Breast epithelium (tissue), 4 donors: ENCODE data around the gene DDAH2. TPM values are rescaled to one million over a fixed set of nuclear protein-coding genes. Genes with fewer than 3 reads are reported as not detected.

ENCODE experiments used
- DNase-seq, 2 donors: peaks; one replicate each; pipeline ENCODE4 v3.0.0-alpha.2; 2019; ENCODE audit warnings: low spot score in 2 of 2
- H3K27ac ChIP-seq, 2 donors: fragments of 200-600 bp; sonication (generic) in 1 of 2; one replicate each; pipeline ENCODE4 v1.5.1; 2016 to 2019; ENCODE audit warnings: mild to moderate bottlenecking in 1 of 2
- H3K27me3 ChIP-seq, 2 donors: fragments of 200-600 bp; sonication (generic) in 1 of 2; one replicate each; pipeline versions ENCODE4 v1.5.1 to v1.6.0; 2017 to 2019; ENCODE audit warnings: control low read depth in 1 of 2, mild to moderate bottlenecking in 1 of 2
- H3K36me3 ChIP-seq: fragments of 200-600 bp; one replicate; pipeline ENCODE4 v1.5.1; 2019
- H3K4me1 ChIP-seq, 2 donors: fragments of 200-600 bp; sonication (generic); one replicate each; pipeline ENCODE4 v1.5.1; 2016 to 2019; ENCODE audit warnings: control low read depth in 1 of 2
- H3K4me3 ChIP-seq, 3 donors: fragments of 200-600 bp; sonication (generic); 1 replicate in 2 of 3; 2 replicates in 1 of 3; pipeline ENCODE4 v1.5.1; 2016 to 2019; ENCODE audit warnings: mild to moderate bottlenecking in 3 of 3, moderate library complexity in 2 of 3
- H3K9me3 ChIP-seq, 2 donors: fragments of 200-600 bp; sonication (generic) in 1 of 2; one replicate each; pipeline ENCODE4 v1.5.1; 2016 to 2019; ENCODE audit warnings: control low read depth in 1 of 2
- POLR2A ChIP-seq: fragments of 450-650 bp; IDR thresholded peaks from one replicate; pipeline ENCODE4 v1.6.1; 2016; ENCODE audit warnings: antibody characterized with exemption, mild to moderate bottlenecking, moderate library complexity
- POLR2AphosphoS5 ChIP-seq, 3 donors: sonication (generic); formaldehyde crosslinking; IDR thresholded peaks; one replicate each; pipeline ENCODE4 v1.6.1; 2017; ENCODE audit warnings: antibody characterized with exemption in 3 of 3
- intact Hi-C: fragments of 100-400 bp; cut with DNase I; formaldehyde crosslinking; loops from one replicate; pipeline ENCODE4 v1.15.1; 2023; ENCODE audit warnings: low total_unique reads
- total RNA-seq, 3 donors: library from RNA; depleted of rRNA; stranded (reverse); fragments of >200 nt; gene quantifications; one replicate each; pipeline ENCODE4 v1.1.0, GENCODE V29; 2016
- TF ChIP-seq, protein P1 (sequence below), 3 donors: fragments of 450-650 bp; IDR thresholded peaks; one replicate each; pipeline ENCODE4 v1.5.1; 2016 to 2017; ENCODE audit warnings: antibody characterized with exemption in 3 of 3, mild to moderate bottlenecking in 3 of 3, moderate library complexity in 3 of 3

The DDAH2 gene
- total RNA-seq, 3 donors from 2014 or later, result 100.0 to 212 (median 115) TPM

DNA sequence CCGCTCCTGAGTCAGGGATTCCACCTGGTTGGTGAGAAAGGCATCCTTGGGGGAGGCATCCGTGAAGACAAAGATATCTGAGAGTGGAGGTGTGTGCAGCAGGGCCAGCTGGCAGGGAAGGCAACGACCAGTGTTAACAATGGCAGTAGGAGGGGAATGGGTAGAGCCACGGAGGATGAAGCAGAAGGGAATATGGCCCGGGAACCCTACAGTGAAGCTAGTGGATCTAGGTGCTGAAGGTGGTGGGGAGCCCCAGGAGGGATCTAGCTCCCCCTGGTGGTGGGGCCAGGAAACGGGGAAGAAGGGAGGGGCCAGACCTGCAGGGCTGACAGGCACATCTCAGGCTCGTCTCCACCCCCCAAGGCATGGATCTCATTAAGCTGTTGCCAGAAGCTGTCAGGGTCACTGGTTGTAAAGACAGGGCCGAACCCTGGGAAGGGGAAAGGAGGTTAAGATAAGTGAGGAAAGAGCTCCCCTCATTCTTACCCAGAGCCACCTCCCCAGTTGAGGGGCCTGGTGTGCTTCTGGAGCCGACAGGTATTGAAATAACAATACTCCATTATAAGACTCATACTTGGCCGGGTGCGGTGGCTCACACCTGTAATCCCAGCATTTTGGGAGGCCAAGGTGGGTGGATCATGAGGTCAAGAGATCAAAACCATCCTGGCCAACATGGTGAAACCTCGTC lies 40.7 kb upstream of the DDAH2 start:
- no peak overlapping the region for H3K27ac ChIP-seq
- no peak overlapping the region for H3K4me3 ChIP-seq
- H3K9me3 ChIP-seq, result no peaks in the 10 kb centered on the region
- H3K36me3 ChIP-seq, result no peaks in the 10 kb centered on the region
- peak; percentile 57 to 77 for DNase-seq
- no peaks in the 10 kb centered on the region for H3K4me1 ChIP-seq
- H3K27me3 ChIP-seq, result no peaks in the 10 kb centered on the region
- no peak for TF ChIP-seq POLR2A
- TF ChIP-seq, protein P1, sequence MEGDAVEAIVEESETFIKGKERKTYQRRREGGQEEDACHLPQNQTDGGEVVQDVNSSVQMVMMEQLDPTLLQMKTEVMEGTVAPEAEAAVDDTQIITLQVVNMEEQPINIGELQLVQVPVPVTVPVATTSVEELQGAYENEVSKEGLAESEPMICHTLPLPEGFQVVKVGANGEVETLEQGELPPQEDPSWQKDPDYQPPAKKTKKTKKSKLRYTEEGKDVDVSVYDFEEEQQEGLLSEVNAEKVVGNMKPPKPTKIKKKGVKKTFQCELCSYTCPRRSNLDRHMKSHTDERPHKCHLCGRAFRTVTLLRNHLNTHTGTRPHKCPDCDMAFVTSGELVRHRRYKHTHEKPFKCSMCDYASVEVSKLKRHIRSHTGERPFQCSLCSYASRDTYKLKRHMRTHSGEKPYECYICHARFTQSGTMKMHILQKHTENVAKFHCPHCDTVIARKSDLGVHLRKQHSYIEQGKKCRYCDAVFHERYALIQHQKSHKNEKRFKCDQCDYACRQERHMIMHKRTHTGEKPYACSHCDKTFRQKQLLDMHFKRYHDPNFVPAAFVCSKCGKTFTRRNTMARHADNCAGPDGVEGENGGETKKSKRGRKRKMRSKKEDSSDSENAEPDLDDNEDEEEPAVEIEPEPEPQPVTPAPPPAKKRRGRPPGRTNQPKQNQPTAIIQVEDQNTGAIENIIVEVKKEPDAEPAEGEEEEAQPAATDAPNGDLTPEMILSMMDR (IDR thresholded peaks at IDR 0.05), result peak; percentile 25 to 69 (median 60)
- intact Hi-C loops, result loop anchor here (10.0 kb wide), 1 partner anchor 65 kb away; the partner anchor contains the start of genes ABHD16A and LY6G6F

DNA sequence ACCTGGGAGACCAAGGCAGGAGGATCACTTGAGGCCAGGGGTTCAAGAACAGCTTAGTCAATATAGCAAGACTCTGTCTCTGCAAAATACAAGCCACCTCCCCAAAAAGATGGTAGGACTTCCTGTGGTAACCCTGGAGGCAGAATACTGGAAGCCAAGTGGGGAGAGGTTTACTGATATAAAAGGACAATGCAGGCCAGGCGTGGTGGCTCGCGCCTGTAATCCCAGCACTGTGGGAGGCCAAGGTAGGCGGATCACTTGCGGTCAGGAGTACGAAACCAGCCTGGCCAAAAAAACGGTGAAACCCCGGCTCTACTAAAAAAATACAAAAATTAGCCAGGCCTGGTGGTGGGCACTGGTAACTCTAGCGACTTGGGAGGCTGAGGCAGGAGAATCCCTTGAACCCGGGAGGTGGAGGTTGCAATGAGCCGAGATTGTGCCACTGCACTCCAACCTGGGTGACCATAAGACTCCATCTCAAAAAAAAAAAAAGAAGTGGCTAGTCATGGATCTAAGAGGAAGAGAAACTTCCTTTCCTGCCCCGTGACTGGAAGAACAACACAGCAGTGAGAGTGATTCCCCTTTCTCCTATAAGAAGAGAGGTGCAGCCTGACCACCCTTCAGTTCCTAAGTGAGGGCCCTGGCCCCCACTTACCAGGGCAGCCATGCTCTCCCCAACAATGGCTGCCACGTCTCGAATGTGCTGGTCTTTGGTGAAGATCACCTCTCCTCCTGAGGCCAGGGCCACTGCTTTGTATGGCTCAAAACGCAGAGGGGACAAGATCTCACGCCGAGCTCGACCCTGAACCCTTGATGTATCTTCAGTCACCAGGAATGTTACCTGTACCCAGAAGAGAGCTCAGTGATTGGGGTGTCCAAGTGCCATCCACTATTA lies 39.5 kb upstream of the DDAH2 start:
- Histone ChIP-seq H3K27ac (no peak overlapping the region), H3K4me3 (no peak overlapping the region), H3K36me3 (no peaks in the 10 kb centered on the region), H3K4me1 (no peaks in the 10 kb centered on the region), H3K9me3 (no peaks in the 10 kb centered on the region), H3K27me3 (no peaks in the 10 kb centered on the region)
- intact Hi-C loops, result loop anchor here (10.0 kb wide), 1 partner anchor 64 kb away; the partner anchor contains the start of genes ABHD16A and LY6G6F
- TF ChIP-seq POLR2AphosphoS5 (IDR thresholded peaks at IDR 0.05) (no peak), POLR2A (no peak)
- TF ChIP-seq, protein P1 (IDR thresholded peaks at IDR 0.05), result no peak
- DNase-seq, result no peak

DNA sequence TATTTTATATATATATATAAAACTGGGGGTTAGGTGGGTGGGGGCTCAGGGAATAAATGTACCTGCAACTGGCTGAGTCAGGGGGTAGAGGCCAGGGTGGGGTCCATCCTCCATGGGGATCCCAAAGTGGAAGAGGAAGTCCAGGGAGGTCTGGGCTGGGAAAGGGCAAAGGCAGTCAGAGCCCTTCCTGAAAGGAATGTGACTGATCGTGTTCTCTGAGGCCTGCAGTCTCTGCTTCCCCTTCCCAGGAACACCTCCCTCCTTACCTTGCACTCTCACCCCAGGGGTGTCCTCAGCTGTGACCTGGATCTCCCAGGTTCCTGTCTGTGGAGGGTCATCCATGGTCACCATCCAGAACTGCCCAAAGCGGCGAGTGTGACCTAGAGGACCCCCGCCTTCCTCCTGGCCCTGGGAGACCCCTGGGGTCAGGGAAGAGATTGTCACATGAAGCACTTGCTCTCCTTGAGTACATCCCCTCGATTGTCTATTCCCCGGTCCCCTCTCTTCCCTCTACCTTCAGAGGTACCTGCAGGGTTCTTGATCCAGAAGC lies 38.1 kb upstream of the DDAH2 start:
- TF ChIP-seq POLR2AphosphoS5 (IDR thresholded peaks at IDR 0.05), result no peak
- TF ChIP-seq, protein P1 (IDR thresholded peaks at IDR 0.05), result no peak
- TF ChIP-seq POLR2A, result no peak

GRCh38 chr6:31765910-31766794 lies 37.1 kb upstream of the DDAH2 start:
- H3K4me3 ChIP-seq, result peak overlapping the region in 2 of 3 donors; percentile 29 to 55
- TF ChIP-seq POLR2AphosphoS5 (IDR thresholded peaks at IDR 0.05) (no peak), POLR2A (no peak)
- TF ChIP-seq, protein P1 (IDR thresholded peaks at IDR 0.05), result no peak
- H3K36me3 ChIP-seq, result no peaks in the 10 kb centered on the region
- no peak overlapping the region for H3K27ac ChIP-seq
- intact Hi-C loops, result loop anchor here (10.0 kb wide), 1 partner anchor 61 kb away; the partner anchor contains the start of genes ABHD16A and LY6G6F
- no peaks in the 10 kb centered on the region for H3K27me3 ChIP-seq
- no peaks in the 10 kb centered on the region for H3K4me1 ChIP-seq
- no peaks in the 10 kb centered on the region for H3K9me3 ChIP-seq
- DNase-seq, result no peak

More for the DNA sequence above, 38.1 kb upstream of the DDAH2 start:
- H3K4me1 ChIP-seq, result no peaks in the 10 kb centered on the region
- no peak overlapping the region for H3K4me3 ChIP-seq
- no peaks in the 10 kb centered on the region for H3K27me3 ChIP-seq
- DNase-seq, result no peak
- H3K36me3 ChIP-seq, result no peaks in the 10 kb centered on the region
- H3K9me3 ChIP-seq, result no peaks in the 10 kb centered on the region
- H3K27ac ChIP-seq, result no peak overlapping the region
- intact Hi-C loops, result loop anchor here (10.0 kb wide), 1 partner anchor 62 kb away; the partner anchor contains the start of genes ABHD16A and LY6G6F
